BLaER1 treated with 17β-estradiol and CSF1 and Interleukin-3, amounts not matched to agents 10 nM and 100 nM (cell line): ENCODE results near the gene SYCE3.
"Not testable (repeated sequence)": the region's sequence is repeated elsewhere in the genome, so short reads cannot be mapped to it uniquely, and the experiment has no call there.

Experiments
- H3K27ac ChIP-seq, 11 experiments: shearing (Covaris generic); formaldehyde crosslinking; 2 replicates each; pipeline ENCODE4 v1.8.1; 2022
- H3K27me3 ChIP-seq, 11 experiments: shearing (Covaris generic); formaldehyde crosslinking; 2 replicates each; pipeline ENCODE4 v1.8.1; 2022
- H3K36me3 ChIP-seq, 11 experiments: shearing (Covaris generic); formaldehyde crosslinking; 2 replicates each; pipeline ENCODE4 v1.8.1; 2022
- H3K4me1 ChIP-seq, 10 experiments: shearing (Covaris generic); formaldehyde crosslinking; 2 replicates each; pipeline ENCODE4 v1.8.1; 2022
- H3K4me2 ChIP-seq, 11 experiments: shearing (Covaris generic); formaldehyde crosslinking; 2 replicates each; pipeline ENCODE4 v1.8.1; 2022
- H3K4me3 ChIP-seq, 10 experiments: shearing (Covaris generic); formaldehyde crosslinking; 2 replicates each; pipeline ENCODE4 v1.8.1; 2022
- H3K9ac ChIP-seq, 11 experiments: shearing (Covaris generic); formaldehyde crosslinking; 2 replicates each; pipeline ENCODE4 v1.8.1; 2022
- H3K9me3 ChIP-seq, 11 experiments: shearing (Covaris generic); formaldehyde crosslinking; replicated peaks in 1 of 11; 2 replicates each; pipeline ENCODE4 v1.8.1; 2022
- H4K20me1 ChIP-seq, 11 experiments: shearing (Covaris generic); formaldehyde crosslinking; 2 replicates each; pipeline ENCODE4 v1.8.1; 2022
- Cebpa-rat ChIP-seq, 11 experiments: shearing (Covaris generic); IDR thresholded peaks; 2 replicates each; pipeline ENCODE4 v1.8.1; 2022

Gene SYCE3, protein sequence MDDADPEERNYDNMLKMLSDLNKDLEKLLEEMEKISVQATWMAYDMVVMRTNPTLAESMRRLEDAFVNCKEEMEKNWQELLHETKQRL

DNA sequence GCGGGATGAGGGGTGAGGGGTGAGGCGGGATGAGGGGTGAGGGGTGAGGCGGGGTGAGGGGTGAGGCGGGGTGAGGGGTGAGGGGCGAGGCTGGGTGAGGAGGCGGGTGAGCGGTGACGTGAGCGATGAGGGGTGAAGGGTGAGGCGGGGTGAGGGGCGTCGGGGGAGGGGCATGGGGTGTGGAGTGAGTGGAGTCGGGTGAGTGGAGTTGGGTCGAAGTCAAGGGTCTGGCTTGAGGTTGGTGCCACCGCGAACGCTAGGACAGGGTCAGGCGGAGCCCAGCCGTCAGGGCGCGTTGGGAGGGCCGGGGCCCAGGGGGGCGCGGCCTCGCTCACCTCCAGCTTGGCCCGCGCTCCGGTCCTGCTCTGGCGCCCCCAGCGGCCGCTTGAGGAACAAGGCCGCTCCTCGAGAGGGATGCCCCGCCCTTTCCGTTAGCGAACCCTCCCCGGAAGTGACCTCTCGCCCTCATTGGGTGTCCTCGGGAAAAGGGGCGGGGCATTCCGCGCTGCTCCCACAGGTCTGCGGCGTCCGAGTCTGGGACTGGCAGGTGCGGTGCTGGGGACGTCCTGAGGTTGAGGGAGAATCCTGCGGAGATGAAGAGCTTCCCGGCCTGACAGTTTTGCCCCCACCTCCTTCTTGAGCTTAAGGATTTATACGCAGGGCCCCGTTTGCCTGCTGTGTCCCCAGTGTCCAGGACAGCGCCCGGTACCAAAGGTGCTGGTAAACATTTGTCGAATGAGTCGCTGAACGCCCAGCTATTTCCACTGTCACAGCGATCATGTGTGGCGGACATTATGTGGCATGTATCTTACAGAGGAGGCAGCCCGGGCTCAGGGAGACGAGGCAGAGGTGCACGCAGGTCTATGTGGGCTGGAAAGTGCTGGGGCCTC, at the start of gene SYCE3:
SYCE3 (minus strand) TSS at position 397 of the 890 bp plus-strand sequence. CDS start 6,514 bp downstream, outside the sequence.
- H3K9ac ChIP-seq: peak within 1 kb of the TSS in 9 of 11 experiments; percentile 31 to 72 (median 51); a peak in 14 of 22 replicates
- TF ChIP-seq Cebpa-rat (IDR thresholded peaks at IDR 0.05): no peak

DNA sequence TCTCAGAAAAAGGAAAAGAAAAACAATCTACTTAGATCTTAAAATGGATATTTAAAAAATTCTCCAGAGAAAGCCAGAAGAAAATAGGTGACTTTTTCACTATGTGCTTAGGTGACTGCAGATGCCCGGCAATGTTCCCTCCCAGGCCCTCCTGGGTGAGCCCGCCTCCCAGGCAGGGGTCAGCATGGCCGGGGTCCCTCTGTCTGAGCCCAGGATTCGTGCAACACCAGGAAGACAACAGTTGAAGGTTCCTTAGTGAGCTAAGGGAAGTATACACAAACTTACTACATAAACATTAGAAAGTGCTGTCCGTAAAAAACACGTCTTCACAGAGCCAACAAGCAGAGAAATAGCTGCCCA, 49.4 kb upstream of the SYCE3 start:
- Histone ChIP-seq H3K4me1 (peaks cover 0 to 7% (median 0%) of the 10 kb centered on the region in 10 experiments; a peak in 1 of 20 replicates), H4K20me1 (peaks cover 0 to 16% (median 0%) of the 10 kb centered on the region in 11 experiments; a peak in 3 of 22 replicates), H3K4me2 (no peak overlapping the region), H3K27ac (no peak overlapping the region), H3K9ac (no peak overlapping the region), H3K36me3 (no peaks in the 10 kb centered on the region), H3K27me3 (peaks cover 0 to 12% (median 7%) of the 10 kb centered on the region in 11 experiments; a peak in 8 of 22 replicates), H3K4me3 (no peak overlapping the region), H3K9me3 (no peaks in the 10 kb centered on the region)
- TF ChIP-seq Cebpa-rat (IDR thresholded peaks at IDR 0.05): no peak

More for the DNA sequence above, at the start of gene SYCE3:
- H3K36me3 ChIP-seq: peaks cover 3 to 10% (median 6%) of the 10 kb centered on the region in 11 experiments; a peak in 21 of 22 replicates
- peak within 1 kb of the TSS; percentile 83 to 99 (median 94) for H3K4me2 ChIP-seq
- H3K27ac ChIP-seq: peak within 1 kb of the TSS in 3 of 11 experiments; percentile 0 to 20 (median 13); a peak in 2 of 22 replicates
- H3K9me3 ChIP-seq: no peaks in the 10 kb centered on the region
- H3K27me3 ChIP-seq: peaks cover 7 to 23% (median 19%) of the 10 kb centered on the region in 11 experiments; a peak in 18 of 22 replicates
- no peaks in the 10 kb centered on the region; a peak in 1 of 22 replicates for H4K20me1 ChIP-seq
- H3K4me3 ChIP-seq: peak within 1 kb of the TSS; percentile 49 to 71 (median 58)
- peaks cover 7 to 11% (median 9%) of the 10 kb centered on the region in 10 experiments; a peak in 18 of 20 replicates for H3K4me1 ChIP-seq

DNA sequence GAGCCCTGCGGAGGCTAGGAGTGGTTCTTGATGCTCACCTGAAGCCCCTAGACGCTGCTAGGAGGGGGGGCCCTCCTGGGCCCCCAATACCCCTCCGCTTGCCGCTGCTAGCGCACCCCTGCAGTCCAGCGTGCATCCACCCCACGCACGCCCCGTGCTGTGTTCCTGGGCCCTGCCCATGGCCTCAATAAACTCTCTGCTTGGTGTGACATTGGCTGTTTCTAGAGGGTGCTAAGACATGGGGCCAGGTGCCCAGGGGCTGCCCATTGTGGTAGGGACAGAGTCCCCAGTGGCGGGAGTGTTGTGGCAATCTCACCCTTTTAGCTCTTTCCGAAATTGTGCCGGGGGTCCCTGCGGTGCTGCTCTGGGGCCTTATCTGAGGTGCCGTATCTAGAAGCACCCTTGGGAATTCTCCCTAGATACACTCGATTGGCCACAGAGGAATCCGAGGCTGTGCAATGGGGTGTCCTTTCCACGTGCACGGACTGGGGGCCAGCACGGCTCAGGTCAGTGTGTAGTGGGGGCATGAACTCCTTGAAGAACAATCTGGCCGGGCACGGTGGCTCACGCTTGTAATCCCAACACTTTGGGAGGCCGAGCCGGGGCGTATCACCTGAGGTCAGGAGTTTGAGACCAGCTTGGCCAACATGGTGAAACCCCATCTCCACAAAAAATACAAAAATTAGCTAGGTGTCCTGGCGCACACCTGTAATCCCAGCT, 48.8 kb upstream of the SYCE3 start:
- Histone ChIP-seq H3K9me3 (no peaks in the 10 kb centered on the region), H3K4me1 (peaks cover 0 to 7% (median 0%) of the 10 kb centered on the region in 10 experiments; a peak in 1 of 20 replicates), H4K20me1 (peaks cover 0 to 18% (median 0%) of the 10 kb centered on the region in 11 experiments; a peak in 3 of 22 replicates), H3K9ac (no peak overlapping the region), H3K4me2 (no peak overlapping the region), H3K36me3 (no peaks in the 10 kb centered on the region), H3K4me3 (no peak overlapping the region), H3K27me3 (peaks cover 0 to 18% (median 8%) of the 10 kb centered on the region in 11 experiments; a peak in 8 of 22 replicates), H3K27ac (no peak overlapping the region)
- no peak for TF ChIP-seq Cebpa-rat (IDR thresholded peaks at IDR 0.05)

DNA sequence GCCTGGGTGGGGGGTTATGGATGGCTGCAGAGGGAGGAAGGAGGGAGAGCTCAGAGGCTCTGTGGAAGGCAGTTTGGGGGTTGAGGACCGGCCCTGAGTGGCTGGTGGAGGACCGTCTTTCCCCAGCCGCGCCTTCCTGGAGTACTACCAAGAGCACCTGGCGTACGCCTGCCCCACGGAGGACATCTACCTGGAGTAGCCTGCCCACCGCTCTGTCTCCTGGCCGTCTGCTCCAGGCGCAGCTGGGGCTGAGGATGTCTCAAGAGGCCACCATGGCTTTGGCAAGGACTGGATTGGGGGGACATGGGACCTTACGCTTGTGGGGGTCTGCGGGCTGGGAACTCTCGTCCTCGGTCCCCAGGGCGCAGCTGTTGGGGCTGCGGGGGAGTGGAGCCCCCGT, 47.9 kb upstream of the SYCE3 start:
- Histone ChIP-seq H3K9ac (no peak overlapping the region), H3K27me3 (peaks cover 0 to 27% (median 13%) of the 10 kb centered on the region in 11 experiments; a peak in 13 of 22 replicates), H3K4me3 (no peak overlapping the region), H3K9me3 (no peaks in the 10 kb centered on the region), H4K20me1 (peaks cover 0 to 27% (median 0%) of the 10 kb centered on the region in 11 experiments; a peak in 6 of 22 replicates), H3K27ac (no peak overlapping the region), H3K4me1 (peaks cover 0 to 7% (median 2%) of the 10 kb centered on the region in 10 experiments; a peak in 6 of 20 replicates), H3K4me2 (no peak overlapping the region), H3K36me3 (no peaks in the 10 kb centered on the region)
- TF ChIP-seq Cebpa-rat (IDR thresholded peaks at IDR 0.05): no peak

DNA sequence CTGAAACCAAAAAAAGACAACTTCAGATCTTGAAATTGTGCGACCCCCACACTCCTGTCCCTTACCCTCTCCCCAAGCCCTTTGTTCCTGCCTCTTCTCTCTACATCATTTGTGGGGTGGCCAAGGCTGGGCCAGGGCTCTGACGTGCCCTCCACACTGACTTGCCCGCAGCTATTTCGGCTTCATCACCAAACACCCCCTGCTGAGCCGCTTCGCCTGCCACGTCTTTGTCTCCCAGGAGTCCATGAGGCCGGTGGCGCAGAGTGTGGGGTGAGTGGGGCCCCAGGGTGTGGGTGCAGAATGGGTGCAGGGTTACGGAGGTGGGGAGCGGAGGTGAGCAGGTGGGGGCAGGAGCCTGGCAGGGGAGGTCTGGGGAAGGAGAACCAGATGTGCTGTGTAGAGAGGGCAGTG, 47.3 kb upstream of the SYCE3 start:
- peaks cover 4 to 33% (median 17%) of the 10 kb centered on the region in 11 experiments; a peak in 18 of 22 replicates for H3K27me3 ChIP-seq
- TF ChIP-seq Cebpa-rat (IDR thresholded peaks at IDR 0.05): no peak
- peaks cover 0 to 7% (median 4%) of the 10 kb centered on the region in 10 experiments; a peak in 6 of 20 replicates for H3K4me1 ChIP-seq
- H3K9ac ChIP-seq: no peak overlapping the region
- H4K20me1 ChIP-seq: peaks cover 0 to 32% (median 0%) of the 10 kb centered on the region in 11 experiments; a peak in 6 of 22 replicates
- H3K9me3 ChIP-seq: no peaks in the 10 kb centered on the region
- H3K36me3 ChIP-seq: no peaks in the 10 kb centered on the region
- H3K4me3 ChIP-seq: no peak overlapping the region
- no peak overlapping the region for H3K27ac ChIP-seq
- H3K4me2 ChIP-seq: no peak overlapping the region

DNA sequence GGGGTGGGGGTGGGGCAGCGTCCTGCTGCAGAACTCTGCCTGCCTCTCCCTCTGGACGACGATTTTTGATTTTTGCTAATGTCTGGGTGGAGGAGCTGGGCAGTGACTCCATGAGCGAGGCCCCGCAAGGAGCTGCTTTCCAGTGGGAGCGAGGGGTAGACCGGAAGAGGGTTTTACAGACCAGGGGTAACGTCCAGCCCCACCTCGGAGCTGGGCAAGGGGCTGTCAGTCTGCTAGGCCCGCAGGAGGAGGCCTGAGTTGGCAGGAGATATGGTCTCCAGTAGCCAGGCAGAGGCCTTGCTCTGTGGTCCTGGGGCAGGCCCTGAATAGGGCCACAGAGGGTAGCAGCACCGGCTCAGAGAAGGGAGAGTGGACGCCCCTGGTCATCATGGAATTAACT, 46.9 kb upstream of the SYCE3 start:
- peaks cover 0 to 37% (median 0%) of the 10 kb centered on the region in 11 experiments; a peak in 6 of 22 replicates for H4K20me1 ChIP-seq
- TF ChIP-seq Cebpa-rat (IDR thresholded peaks at IDR 0.05): no peak
- H3K36me3 ChIP-seq: no peaks in the 10 kb centered on the region
- peaks cover 0 to 7% (median 2%) of the 10 kb centered on the region in 10 experiments; a peak in 6 of 20 replicates for H3K4me1 ChIP-seq
- peaks cover 5 to 37% (median 22%) of the 10 kb centered on the region in 11 experiments; a peak in 18 of 22 replicates for H3K27me3 ChIP-seq
- no peak overlapping the region for H3K4me3 ChIP-seq
- no peak overlapping the region for H3K27ac ChIP-seq
- H3K4me2 ChIP-seq: no peak overlapping the region
- H3K9ac ChIP-seq: no peak overlapping the region
- H3K9me3 ChIP-seq: no peaks in the 10 kb centered on the region

DNA sequence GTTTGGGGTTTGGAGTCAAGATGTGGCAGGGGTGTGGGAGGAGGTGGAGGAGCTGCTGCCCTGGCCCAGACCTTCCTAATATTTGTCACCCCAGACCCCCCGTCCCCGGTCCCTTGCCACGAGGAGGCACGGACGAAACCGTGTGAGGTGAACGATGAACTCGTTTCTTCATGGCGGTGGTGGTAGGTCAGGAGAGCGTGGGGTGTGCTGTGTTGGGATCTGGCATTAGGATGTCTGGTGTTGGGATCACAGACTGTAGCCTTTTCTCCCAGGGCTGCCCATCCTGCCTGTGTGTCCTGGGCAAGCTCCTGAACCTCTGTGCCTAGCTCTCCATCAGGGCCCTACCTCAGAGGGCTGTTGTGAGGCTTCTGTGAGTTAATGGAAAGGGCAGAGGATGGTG, 46.3 kb upstream of the SYCE3 start:
- TF ChIP-seq Cebpa-rat (IDR thresholded peaks at IDR 0.05): no peak
- Histone ChIP-seq H3K4me2 (no peak overlapping the region), H3K9me3 (no peaks in the 10 kb centered on the region), H3K36me3 (no peaks in the 10 kb centered on the region), H3K9ac (no peak overlapping the region), H3K4me3 (no peak overlapping the region), H4K20me1 (peaks cover 0 to 39% (median 0%) of the 10 kb centered on the region in 11 experiments; a peak in 7 of 22 replicates), H3K27me3 (peaks cover 10 to 43% (median 28%) of the 10 kb centered on the region in 11 experiments), H3K4me1 (peaks cover 0 to 7% (median 2%) of the 10 kb centered on the region in 10 experiments; a peak in 5 of 20 replicates), H3K27ac (no peak overlapping the region)

DNA sequence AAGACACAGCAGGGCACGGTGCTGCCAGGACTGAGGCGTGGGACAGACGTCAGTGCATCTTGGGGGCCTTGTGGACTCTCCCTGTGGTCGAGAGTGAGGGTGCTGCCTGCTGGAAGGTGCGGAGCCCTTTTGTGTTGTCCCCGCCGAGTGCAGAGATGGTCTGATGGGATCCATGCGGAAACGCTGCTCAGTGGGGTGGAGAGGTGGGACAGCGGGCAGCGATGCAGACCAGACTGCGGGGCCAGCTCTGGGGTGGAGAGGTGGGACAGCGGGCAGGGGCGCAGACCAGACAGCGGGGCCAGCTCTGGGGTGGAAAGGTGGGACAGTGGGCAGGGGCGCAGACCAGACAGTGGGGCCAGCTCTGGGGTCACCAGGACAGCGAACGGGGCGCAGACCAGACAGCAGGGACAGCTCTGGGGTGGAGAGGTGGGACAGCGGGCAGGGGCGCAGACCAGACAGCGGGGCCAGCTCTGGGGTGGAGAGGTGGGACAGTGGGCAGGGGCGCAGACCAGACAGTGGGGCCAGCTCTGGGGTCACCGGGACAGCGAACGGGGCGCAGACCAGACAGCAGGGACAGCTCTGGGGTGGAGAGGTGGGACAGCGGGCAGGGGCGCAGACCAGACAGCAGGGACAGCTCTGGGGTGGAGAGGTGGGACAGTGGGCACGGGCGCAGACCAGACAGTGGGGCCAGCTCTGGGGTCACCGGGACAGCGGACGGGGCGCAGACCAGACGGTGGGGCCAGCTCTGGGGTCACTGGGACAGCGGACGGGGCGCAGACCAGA, 45.5 kb upstream of the SYCE3 start:
- not testable (repeated sequence) for H3K4me2 ChIP-seq, H3K4me1 ChIP-seq, H3K9ac ChIP-seq, H3K36me3 ChIP-seq, H3K27ac ChIP-seq, H3K4me3 ChIP-seq, H3K9me3 ChIP-seq
- Histone ChIP-seq H4K20me1 (peaks cover 0 to 46% (median 0%) of the 10 kb centered on the region in 11 experiments; a peak in 8 of 22 replicates), H3K27me3 (peaks cover 18 to 51% (median 35%) of the 10 kb centered on the region in 11 experiments)
